Glomerular endothelial cell (primary cell): Measurements from ENCODE around the gene KRR1. TPM values are rescaled to one million over a fixed set of nuclear protein-coding genes. Genes with fewer than 3 reads are reported as not detected.
"Not testable (repeated sequence)": the region's sequence is repeated elsewhere in the genome, so short reads cannot be mapped to it uniquely, and the experiment has no call there.

ENCODE experiments used
- DNase-seq: peaks from one replicate; pipeline ENCODE4 v3.0.0-alpha.2; 2011; ENCODE audit warnings: low read depth, low spot score; ENCODE audit errors: extremely low read depth
- total RNA-seq: library from RNA; depleted of rRNA; stranded (reverse); fragments of >200 nt; gene quantifications from 2 replicates; pipeline ENCODE4 v1.2.3, GENCODE V29; 2015

Gene KRR1
- total RNA-seq, 1 donor from 2014 or later: 27.0 TPM

GRCh38 chr12:75526655-75527511, 15.5 kb upstream of the KRR1 start:
- peak; percentile 39 for DNase-seq

GRCh38 chr12:75525263-75525662, 13.9 kb upstream of the KRR1 start:
- DNase-seq: no peak

- DNase-seq: not testable (repeated sequence)
Measured at GRCh38 chr12:75522124-75522523, 10.7 kb upstream of the KRR1 start.

GRCh38 chr12:75521224-75521623, 9.8 kb upstream of the KRR1 start:
- not testable (repeated sequence) for DNase-seq

- DNase-seq: no peak
Measured at GRCh38 chr12:75509621-75510020, 1.8 kb downstream of the KRR1 start.

- DNase-seq: no peak
Measured at GRCh38 chr12:75508159-75508558, 3.2 kb downstream of the KRR1 start.

GRCh38 chr12:75507086-75507485, 4.3 kb downstream of the KRR1 start:
- DNase-seq: no peak

GRCh38 chr12:75505706-75506312, 5.6 kb downstream of the KRR1 start:
- DNase-seq: no peak

GRCh38 chr12:75503866-75504265, 7.5 kb downstream of the KRR1 start:
- DNase-seq: no peak

- DNase-seq: no peak
Measured at GRCh38 chr12:75503459-75503858, 8.0 kb downstream of the KRR1 start.

- no peak for DNase-seq
Measured at GRCh38 chr12:75491169-75491568, 20.2 kb downstream of the KRR1 start.

GRCh38 chr12:75489613-75490210, 21.7 kb downstream of the KRR1 start:
- DNase-seq: no peak

- DNase-seq: no peak
Measured at GRCh38 chr12:75489187-75489586, 22.2 kb downstream of the KRR1 start.

GRCh38 chr12:75488553-75488952, 22.9 kb downstream of the KRR1 start:
- DNase-seq: no peak

- DNase-seq: no peak
Measured at GRCh38 chr12:75487308-75487707, 24.1 kb downstream of the KRR1 start.

- DNase-seq: not testable (repeated sequence)
Measured at GRCh38 chr12:75484450-75484849, 27.0 kb downstream of the KRR1 start.

- no peak for DNase-seq
Measured at GRCh38 chr12:75483431-75483830, 28.0 kb downstream of the KRR1 start.

GRCh38 chr12:75482646-75483045, 28.8 kb downstream of the KRR1 start:
- no peak for DNase-seq

GRCh38 chr12:75481774-75482173, 29.6 kb downstream of the KRR1 start:
- DNase-seq: no peak

- DNase-seq: no peak
Measured at GRCh38 chr12:75481013-75481705, 30.2 kb downstream of the KRR1 start.

GRCh38 chr12:75480469-75480949, 30.9 kb downstream of the KRR1 start, which contains the start of gene GLIPR1:
Gene GLIPR1, plus strand, starts transcription at chr12:75480755. Its CDS starts 126 bp downstream, at chr12:75480881.
- DNase-seq: peak; percentile 89
